GM19043 (cell line): ENCODE measurements around the gene JPH3.

Source experiments
- ATAC-seq: cut with Tn5 transposase; IDR thresholded peaks from one replicate; pipeline ENCODE4 v1.9.1; 2021; ENCODE audit warnings: low read depth; ENCODE audit not compliant: unreplicated experiment

JPH3 gene

GRCh38 chr16:87729266-87729954, 127.1 kb downstream of the JPH3 start:
- ATAC-seq, result no peak

- ATAC-seq, result no peak
These were observed 129.3 kb downstream of the JPH3 start for GRCh38 chr16:87731607-87732006.

GRCh38 chr16:87733190-87733589, 130.9 kb downstream of the JPH3 start:
- ATAC-seq, result no peak

- ATAC-seq, result no peak
These were observed 132.3 kb downstream of the JPH3 start for GRCh38 chr16:87734644-87735043.

- no peak for ATAC-seq
These were observed 133.1 kb downstream of the JPH3 start for GRCh38 chr16:87735270-87736007.

GRCh38 chr16:87736008-87736382, 133.7 kb downstream of the JPH3 start:
- ATAC-seq, result no peak

- no peak for ATAC-seq
These were observed 137.5 kb downstream of the JPH3 start for GRCh38 chr16:87739801-87740200.

GRCh38 chr16:87740441-87740840, 138.1 kb downstream of the JPH3 start:
- no peak for ATAC-seq

GRCh38 chr16:87740909-87741424, 138.7 kb downstream of the JPH3 start:
- no peak for ATAC-seq

GRCh38 chr16:87741700-87742415, 139.6 kb downstream of the JPH3 start:
- ATAC-seq, result no peak

- no peak for ATAC-seq
These were observed 140.6 kb downstream of the JPH3 start for GRCh38 chr16:87742781-87743490.

- no peak for ATAC-seq
These were observed 142.6 kb downstream of the JPH3 start for GRCh38 chr16:87744750-87745514.

GRCh38 chr16:87746178-87746577, 143.9 kb downstream of the JPH3 start:
- ATAC-seq, result no peak
